ENCODE data around the gene GATB.
"Not testable (repeated sequence)": the region's sequence is repeated elsewhere in the genome, so short reads cannot be mapped to it uniquely, and the experiment has no call there.

Gene GATB

GRCh38 chr4:151784706-151785105, 23.9 kb upstream of the GATB start:
- DNase-seq = no peak

- DNase-seq = no peak
These were observed 23.1 kb upstream of the GATB start for GRCh38 chr4:151783867-151784266.

- no peak for DNase-seq
These were observed 21.5 kb upstream of the GATB start for GRCh38 chr4:151782296-151782695.

- no peak for DNase-seq
These were observed 20.2 kb upstream of the GATB start for GRCh38 chr4:151781026-151781425.

GRCh38 chr4:151777471-151777870, 16.7 kb upstream of the GATB start:
- DNase-seq = no peak

- no peak for DNase-seq
These were observed 13.5 kb upstream of the GATB start for GRCh38 chr4:151774324-151774723.

- no peak for DNase-seq
These were observed 11.5 kb upstream of the GATB start for GRCh38 chr4:151772274-151772673.

GRCh38 chr4:151771664-151772063, 10.9 kb upstream of the GATB start:
- DNase-seq = no peak

GRCh38 chr4:151770154-151770553, 9.3 kb upstream of the GATB start:
- DNase-seq = no peak

- no peak for DNase-seq
These were observed 8.0 kb upstream of the GATB start for GRCh38 chr4:151768835-151769234.

- DNase-seq = no peak
These were observed 5.9 kb upstream of the GATB start for GRCh38 chr4:151766691-151767090.

GRCh38 chr4:151760002-151760401, 805 bp downstream of the GATB start:
- DNase-seq = no peak

GRCh38 chr4:151753056-151753455, 7.8 kb downstream of the GATB start:
- DNase-seq = no peak

GRCh38 chr4:151750156-151750555, 10.7 kb downstream of the GATB start:
- no peak for DNase-seq

- DNase-seq = no peak
These were observed 15.2 kb downstream of the GATB start for GRCh38 chr4:151745481-151746231.

- DNase-seq = no peak
These were observed 16.2 kb downstream of the GATB start for GRCh38 chr4:151744614-151745013.

- no peak for DNase-seq
These were observed 16.9 kb downstream of the GATB start for GRCh38 chr4:151743894-151744293.

GRCh38 chr4:151743128-151743854, 17.5 kb downstream of the GATB start:
- no peak for DNase-seq

- no peak for DNase-seq
These were observed 21.9 kb downstream of the GATB start for GRCh38 chr4:151738720-151739517.

- not testable (repeated sequence) for DNase-seq
These were observed 24.0 kb downstream of the GATB start for GRCh38 chr4:151736852-151737251.

GRCh38 chr4:151736361-151736760, 24.4 kb downstream of the GATB start:
- DNase-seq = no peak

- not testable (repeated sequence) for DNase-seq
These were observed 29.1 kb downstream of the GATB start for GRCh38 chr4:151731670-151732069.

- DNase-seq = peak in 1 of 3 experiments; percentile 37
These were observed 30.9 kb downstream of the GATB start for GRCh38 chr4:151729731-151730559.
